Brain microvascular endothelial cell (primary cell): ENCODE data around the gene SBSN.
A peak's percentile ranks its signal among the peaks of the same experiment; 100 is the strongest.

Source experiments
- DNase-seq: peaks from one replicate; pipeline ENCODE4 v3.0.0-alpha.2; 2020
- H3K27ac ChIP-seq: fragments of 250-450 bp; sonication (Bioruptor Pico); 2 replicates; pipeline ENCODE4 v1.5.1; 2020; ENCODE audit warnings: mild to moderate bottlenecking, moderate library complexity
- H3K27me3 ChIP-seq: fragments of 250-450 bp; sonication (Bioruptor Pico); replicated peaks from 2 replicates; pipeline ENCODE4 v1.5.1; 2020; ENCODE audit warnings: mild to moderate bottlenecking
- H3K36me3 ChIP-seq: fragments of 250-450 bp; sonication (Bioruptor Pico); replicated peaks from 2 replicates; pipeline ENCODE4 v1.5.1; 2020; ENCODE audit warnings: mild to moderate bottlenecking
- H3K4me3 ChIP-seq: 2 replicates; pipeline ENCODE4 v1.5.1; 2011; ENCODE audit warnings: low read depth, mild to moderate bottlenecking, control low read depth, low read length, moderate library complexity
- in situ Hi-C: cut with HindIII; loops from 2 replicates; pipeline ENCODE4 v1.10.0; 2017; ENCODE audit warnings: low sequenced_read_pairs, low pct_ligation_motif_present
- TF ChIP-seq, protein P1 (sequence below): IDR thresholded peaks from 2 replicates; pipeline ENCODE4 v1.5.1; 2011; ENCODE audit warnings: low read depth, mild to moderate bottlenecking, moderate library complexity, low read length, control low read depth, inconsistent platforms; ENCODE audit errors: missing control alignments

The SBSN gene

DNA sequence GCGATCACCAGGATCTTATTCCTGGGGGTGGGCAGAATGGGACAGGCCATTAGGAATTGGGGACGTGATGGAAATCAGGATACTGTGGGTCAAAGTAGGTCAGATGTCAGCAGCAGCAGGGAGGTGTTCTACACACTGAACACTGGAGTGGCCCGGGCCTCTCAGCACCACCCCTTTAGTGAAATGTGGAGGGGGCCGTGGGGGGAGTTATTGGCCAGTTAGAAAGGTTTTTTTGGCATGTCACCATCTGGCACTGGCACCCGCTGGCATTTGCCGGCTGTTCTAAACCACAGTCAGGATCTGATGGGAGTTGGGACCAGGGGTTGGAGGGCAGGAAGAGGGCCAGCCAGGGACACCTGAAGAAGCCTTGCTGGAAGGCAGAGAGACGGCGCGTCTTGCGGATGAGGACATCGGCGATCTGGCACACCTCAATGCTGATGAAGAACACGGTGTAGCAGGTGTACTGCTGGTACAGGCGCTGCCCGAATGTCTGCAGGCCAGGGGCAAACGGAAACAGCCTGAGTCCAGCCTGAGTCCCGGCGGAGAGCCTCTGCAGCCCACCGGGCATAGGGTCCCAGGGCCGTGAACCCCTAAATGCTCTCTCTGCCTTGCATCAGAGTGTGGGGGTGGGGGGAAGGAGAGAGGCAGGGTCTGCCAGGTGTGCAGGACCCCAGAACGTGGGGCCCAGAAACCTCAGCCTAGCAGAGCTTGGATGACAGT lies 23.1 kb upstream of the SBSN start:
- no peak overlapping the region for H3K27ac ChIP-seq
- in situ Hi-C loops = no loop called here
- no peak overlapping the region for H3K4me3 ChIP-seq
- no peak for DNase-seq
- H3K27me3 ChIP-seq = no peaks in the 10 kb centered on the region
- TF ChIP-seq, protein P1, sequence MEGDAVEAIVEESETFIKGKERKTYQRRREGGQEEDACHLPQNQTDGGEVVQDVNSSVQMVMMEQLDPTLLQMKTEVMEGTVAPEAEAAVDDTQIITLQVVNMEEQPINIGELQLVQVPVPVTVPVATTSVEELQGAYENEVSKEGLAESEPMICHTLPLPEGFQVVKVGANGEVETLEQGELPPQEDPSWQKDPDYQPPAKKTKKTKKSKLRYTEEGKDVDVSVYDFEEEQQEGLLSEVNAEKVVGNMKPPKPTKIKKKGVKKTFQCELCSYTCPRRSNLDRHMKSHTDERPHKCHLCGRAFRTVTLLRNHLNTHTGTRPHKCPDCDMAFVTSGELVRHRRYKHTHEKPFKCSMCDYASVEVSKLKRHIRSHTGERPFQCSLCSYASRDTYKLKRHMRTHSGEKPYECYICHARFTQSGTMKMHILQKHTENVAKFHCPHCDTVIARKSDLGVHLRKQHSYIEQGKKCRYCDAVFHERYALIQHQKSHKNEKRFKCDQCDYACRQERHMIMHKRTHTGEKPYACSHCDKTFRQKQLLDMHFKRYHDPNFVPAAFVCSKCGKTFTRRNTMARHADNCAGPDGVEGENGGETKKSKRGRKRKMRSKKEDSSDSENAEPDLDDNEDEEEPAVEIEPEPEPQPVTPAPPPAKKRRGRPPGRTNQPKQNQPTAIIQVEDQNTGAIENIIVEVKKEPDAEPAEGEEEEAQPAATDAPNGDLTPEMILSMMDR = no peak
- peaks cover 2% of the 10 kb centered on the region for H3K36me3 ChIP-seq

DNA sequence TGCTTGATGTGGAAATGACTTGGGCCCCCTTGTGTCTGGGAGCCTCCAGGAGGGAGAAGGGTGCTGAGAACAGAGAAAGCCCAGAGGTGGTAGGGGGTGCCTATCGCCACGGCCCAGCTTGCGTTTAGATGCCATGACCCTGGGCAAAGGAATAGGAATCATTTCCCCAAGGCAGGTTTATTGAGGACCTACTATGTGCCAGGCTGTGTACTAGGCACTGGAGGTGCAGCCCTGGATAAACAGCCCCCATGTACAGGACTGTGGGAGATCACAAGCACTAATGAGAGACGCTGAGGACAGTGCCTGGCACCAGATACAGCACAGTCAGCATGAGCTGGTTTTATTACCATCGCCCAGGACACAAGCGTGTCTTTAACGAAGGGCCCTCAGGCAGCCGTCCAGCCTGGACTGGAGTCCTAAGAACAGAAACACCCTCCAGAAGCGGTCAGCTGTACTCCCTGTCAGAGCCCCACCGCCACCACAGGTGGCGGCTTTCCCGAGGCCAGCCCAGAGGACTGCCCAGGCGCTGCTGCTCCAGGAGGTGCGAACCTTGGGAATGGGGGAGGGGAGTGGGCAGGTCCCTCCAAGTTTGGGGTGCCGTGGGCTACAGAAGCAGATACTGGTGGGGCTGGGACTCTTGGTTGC lies 21.9 kb upstream of the SBSN start:
- H3K27ac ChIP-seq = no peak overlapping the region
- TF ChIP-seq, protein P1 = no peak
- no peak for DNase-seq
- H3K4me3 ChIP-seq = no peak overlapping the region
- in situ Hi-C loops = no loop called here
- H3K27me3 ChIP-seq = no peaks in the 10 kb centered on the region
- H3K36me3 ChIP-seq = peaks cover 2% of the 10 kb centered on the region

DNA sequence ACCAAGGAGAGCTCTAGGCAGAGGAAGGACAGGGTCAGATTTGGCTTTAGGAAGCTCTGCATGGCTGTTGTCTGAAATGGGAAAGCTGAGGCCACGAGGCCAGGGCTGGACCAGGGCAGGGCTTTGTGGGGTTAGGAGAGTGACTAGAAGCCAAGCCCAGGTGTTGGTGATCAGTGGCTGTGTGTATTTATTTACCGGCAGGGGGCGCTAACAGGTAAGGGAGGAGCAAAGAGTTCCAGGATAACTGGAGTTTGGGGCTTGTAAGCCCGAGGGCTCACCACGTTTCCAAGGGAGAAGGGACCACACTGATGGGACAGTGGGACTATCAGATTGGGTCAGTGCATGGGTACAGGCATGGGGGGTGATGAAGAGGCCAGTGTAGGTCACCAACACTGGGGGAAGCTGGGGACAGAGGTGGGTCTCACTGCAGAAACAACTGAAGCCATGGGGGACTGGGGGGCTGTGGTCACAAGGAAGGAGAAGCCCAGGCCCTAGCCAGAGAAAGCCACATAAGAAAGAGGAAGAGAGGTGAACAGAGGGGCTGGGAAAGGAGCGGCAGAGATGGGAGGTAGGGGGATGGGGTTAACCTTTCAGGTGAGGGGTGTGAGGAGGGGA lies 21.2 kb upstream of the SBSN start:
- TF ChIP-seq, protein P1 = peak; percentile 83
- Histone ChIP-seq H3K27ac (no peak overlapping the region), H3K36me3 (peaks cover 2% of the 10 kb centered on the region), H3K4me3 (no peak overlapping the region), H3K27me3 (no peaks in the 10 kb centered on the region)
- in situ Hi-C loops = no loop called here
- peak; percentile 11 for DNase-seq

DNA sequence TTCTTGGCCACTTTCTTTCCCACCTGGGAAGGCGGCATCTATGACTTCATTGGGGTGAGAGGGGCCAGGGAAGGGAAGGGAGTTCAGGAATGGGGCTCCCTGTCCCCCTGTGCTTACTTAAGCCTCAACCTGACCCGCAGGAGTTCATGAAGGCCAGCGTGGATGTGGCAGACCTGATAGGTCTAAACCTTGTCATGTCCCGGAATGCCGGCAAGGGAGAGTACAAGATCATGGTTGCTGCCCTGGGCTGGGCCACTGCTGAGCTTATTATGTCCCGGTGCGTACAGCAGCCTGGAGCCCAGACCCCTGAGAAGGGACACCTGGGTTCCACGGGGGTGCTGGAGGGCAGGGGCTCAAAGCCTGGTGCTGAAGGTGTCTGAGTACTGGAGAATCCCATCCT lies 18.4 kb upstream of the SBSN start:
- no peak for DNase-seq

DNA sequence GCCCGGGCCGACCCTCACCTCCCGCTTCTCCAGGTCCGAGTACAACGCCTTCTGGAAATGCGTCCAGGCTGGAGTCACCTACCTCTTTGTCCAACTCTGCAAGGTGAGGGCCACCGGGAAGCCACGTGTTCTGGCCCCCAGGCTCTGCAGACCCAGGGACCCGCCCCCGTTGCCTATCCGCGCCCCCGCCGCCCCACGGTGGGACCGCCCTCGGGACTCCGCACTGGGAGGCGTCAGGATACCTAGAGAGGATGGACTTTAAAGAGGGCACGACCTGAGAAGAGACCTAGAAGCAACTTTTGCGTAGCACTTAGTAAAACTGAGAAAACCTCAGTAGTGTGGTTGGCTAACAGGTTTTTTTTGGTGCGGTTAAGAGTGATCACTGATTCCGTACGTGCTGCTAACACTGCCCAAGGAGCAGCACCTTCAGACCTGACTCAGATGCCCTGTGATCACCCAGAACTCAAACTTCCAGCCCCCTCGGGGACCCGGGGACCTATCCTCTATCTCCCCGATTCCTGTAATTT lies 17.8 kb upstream of the SBSN start:
- peak overlapping the region; percentile 92 for H3K27ac ChIP-seq
- H3K36me3 ChIP-seq = peaks cover 2% of the 10 kb centered on the region
- peak overlapping the region; percentile 93 for H3K4me3 ChIP-seq
- in situ Hi-C loops = no loop called here
- no peak for DNase-seq
- H3K27me3 ChIP-seq = no peaks in the 10 kb centered on the region
- TF ChIP-seq, protein P1 = no peak

More for the DNA sequence above, 18.4 kb upstream of the SBSN start:
- Histone ChIP-seq H3K4me3 (peak overlapping the region; percentile 93), H3K27me3 (no peaks in the 10 kb centered on the region), H3K27ac (no peak overlapping the region), H3K36me3 (peaks cover 2% of the 10 kb centered on the region)
- in situ Hi-C loops = no loop called here
- TF ChIP-seq, protein P1 = no peak
